HG03095 (cell line): ENCODE data around the gene RALGPS1.

Source experiments
- ATAC-seq: cut with Tn5 transposase; IDR thresholded peaks from one replicate; pipeline ENCODE4 v1.9.1; 2021; ENCODE audit warnings: moderate library complexity; ENCODE audit not compliant: unreplicated experiment

Gene RALGPS1

GRCh38 chr9:127075624-127076372 is 161.2 kb downstream of the RALGPS1 start:
- ATAC-seq: no peak

DNA sequence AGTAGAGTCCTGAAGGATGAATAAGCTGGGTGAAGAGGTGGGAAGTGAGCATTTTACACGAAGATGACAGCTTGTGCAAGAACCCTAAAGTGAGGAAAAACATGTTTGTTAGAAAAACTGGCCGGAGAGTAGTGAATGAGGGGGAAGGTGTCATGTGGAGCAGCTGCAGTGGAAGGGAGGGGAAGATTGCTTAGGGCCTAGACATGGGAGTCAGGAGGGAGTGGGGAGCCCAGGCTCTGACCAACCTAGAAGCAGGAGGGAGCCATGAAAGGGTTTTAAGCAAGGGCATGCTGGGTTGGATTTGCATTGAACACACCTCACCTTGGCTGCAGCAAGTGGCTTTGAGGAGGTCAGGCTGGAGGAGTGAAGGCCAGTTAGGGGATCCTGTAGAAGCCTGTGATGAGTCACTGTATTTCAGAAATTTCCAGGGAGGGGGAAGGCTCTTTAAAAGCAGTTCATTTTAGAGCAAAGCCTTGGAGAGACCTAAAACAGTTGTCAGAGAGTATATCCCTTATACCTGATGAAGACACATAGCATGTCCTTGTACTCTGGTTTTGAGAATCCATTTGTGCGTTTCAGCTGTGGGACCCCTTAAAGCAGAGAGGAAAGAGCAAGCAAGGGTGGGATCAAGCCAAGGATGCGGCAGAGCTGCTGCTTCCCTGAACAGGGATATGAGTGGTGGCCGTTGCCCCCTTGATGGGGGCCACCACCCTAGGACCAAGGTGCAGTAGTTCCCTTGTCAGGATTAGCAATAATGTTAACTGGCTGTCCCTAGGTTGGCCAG is 162.5 kb downstream of the RALGPS1 start:
- no peak for ATAC-seq

- no peak for ATAC-seq
Measured at GRCh38 chr9:127077644-127077946, 163.0 kb downstream of the RALGPS1 start.

GRCh38 chr9:127078336-127078735 is 163.8 kb downstream of the RALGPS1 start:
- ATAC-seq: no peak

DNA sequence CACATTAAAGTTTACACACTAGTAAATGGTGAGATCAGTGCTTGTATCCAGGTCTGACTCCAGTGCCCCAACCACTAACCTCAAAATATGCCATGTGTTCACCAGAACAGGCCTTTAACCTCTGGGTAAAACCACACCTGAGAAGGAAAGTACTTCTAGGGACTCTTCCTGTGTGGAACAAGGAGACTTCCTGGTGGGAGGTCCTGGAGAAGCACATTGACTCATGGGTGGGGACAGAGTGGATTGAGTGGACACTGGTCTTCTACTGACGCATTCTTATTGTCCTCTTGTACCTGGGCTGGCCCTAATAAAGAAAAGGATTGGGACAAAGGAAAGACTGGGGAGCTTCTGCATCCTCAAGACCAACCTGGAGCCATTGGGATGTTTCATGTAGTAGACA is 164.4 kb downstream of the RALGPS1 start:
- no peak for ATAC-seq

DNA sequence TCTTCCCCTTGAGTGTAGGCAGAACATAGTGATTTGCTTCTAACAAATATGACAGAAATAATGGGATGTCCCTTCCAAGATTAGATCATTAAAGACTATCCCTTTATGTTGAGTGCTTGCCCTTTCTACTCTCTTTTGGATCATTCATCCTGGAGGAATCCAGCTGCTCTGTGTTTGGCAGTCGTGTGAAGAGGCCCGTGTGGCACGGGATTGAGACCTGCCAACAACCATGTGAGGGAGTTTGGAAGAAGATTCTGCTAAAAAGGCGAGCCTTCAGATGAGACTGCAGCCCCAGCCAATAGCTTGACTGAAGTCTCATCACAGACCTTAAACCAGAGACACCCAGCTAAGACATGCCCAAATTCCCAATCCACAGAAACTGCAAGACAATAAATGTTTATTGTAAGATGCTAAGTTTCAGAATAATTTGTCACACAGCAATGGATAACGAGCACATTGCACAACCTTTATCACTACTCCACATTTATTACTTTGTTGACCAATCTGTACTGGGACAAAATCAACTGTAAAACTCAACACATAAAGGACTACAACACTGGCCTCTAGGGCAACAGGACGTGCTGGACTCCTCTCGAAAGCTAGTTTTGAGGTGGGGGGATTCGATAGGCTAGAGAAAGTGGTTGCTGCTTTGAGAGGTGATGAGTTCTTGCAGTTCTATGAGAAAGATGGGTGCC is 165.0 kb downstream of the RALGPS1 start:
- no peak for ATAC-seq

GRCh38 chr9:127081250-127082185 is 166.9 kb downstream of the RALGPS1 start:
- ATAC-seq: no peak

DNA sequence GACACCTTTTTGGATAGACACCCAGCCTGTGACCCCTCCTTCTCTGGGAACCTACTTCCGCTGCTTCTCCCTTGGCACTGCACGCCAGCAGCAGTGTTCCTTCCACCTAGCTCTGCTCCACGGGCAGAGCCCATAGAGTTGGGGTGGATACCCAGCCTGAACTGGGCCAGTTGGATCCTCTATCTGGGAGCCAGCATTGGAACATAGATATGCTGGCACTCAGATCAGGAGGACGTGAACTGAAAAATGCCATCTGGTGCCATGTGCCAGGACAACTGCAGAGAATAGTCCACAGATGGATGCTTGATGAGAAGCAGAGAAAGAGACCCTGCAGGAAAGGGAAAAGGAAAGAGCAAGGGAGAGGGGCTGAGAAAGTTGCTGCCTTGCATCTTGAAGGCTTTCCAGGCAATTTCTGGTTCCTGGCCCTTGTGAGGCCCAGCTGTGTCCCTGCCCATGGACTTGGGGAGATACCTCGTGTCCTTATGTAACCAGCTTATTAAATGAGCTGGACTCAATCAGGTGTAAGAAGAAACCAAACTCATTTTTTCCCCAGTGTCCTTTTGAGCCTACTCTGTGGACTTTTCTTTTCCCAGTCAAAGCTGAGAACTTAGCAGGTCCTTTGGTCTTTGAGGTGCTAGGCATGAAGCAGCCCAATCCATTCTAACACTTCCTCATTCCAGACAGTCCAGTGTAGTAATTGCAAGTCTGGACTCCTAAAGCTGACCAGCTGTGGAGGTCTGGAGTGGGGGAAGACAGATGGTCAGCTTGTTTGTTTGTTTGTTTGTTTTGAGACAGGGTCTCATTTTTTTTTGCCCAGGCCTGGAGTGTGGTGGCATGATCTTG is 168.8 kb downstream of the RALGPS1 start:
- no peak for ATAC-seq

DNA sequence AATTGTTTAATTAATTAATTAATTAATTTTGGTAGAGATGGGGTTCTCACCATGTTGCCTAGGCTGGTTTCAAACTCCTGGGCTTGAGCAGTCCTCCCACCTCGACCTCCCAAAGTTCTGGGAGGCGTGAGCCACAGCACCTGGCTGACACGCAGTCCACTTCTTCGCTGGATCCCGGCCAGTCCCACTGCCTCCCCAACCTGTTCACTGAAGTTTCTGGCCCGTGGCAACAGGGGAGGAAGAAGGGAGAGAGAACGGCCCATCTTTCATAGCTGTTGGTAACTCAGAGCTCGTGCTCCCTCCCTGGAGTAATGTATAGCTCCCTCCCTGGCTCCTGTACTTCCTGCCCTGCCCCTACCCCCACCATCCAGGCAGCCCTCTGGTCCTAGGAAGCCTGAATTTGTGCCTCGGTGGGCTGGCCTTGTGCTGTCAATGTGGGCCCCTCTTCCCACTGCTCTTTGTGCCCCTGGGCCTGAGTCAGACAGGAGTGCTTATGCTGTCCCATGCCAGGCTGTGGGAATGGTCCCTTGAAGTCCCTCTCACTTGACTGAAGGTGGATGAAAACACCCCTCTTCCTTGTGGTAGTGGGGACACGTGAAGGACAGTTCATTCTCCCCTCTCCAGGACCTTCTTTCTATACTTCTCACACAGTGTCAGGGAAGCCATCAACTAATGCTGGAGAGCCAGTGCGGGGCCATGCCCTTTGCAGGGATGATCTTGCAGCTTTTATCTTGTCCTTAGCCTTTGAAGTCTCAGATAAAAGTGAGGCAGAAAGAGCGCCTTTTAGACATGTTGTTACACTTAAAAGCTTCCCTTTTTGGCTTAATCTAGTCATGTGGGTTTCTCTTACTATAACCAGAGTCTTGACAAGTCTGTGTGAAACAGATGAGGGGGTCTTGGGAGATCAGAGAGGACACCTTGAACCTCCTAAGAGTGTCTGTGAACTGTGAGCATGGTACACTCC is 169.8 kb downstream of the RALGPS1 start:
- ATAC-seq: no peak

GRCh38 chr9:127085186-127085585 is 170.6 kb downstream of the RALGPS1 start:
- no peak for ATAC-seq

GRCh38 chr9:127086771-127087170 is 172.2 kb downstream of the RALGPS1 start:
- no peak for ATAC-seq

DNA sequence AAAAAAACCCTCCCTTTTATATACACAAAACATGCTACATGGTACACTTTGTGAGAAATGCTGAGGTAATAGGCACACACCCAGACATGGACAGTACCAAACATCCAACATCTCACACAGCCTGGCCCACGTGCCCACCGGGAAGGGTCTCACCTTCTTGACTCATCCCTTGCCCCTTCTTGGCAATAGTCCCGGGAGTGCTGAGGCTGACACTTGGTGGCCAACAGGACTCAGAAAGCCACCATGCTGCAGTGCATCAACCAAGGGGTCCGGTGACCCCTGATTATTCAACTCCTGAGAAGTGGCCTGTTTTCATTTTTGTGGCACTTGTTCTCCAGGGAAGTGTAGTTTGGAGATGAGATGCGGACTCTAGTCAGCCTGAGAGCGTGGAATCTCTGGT is 172.8 kb downstream of the RALGPS1 start:
- ATAC-seq: no peak

DNA sequence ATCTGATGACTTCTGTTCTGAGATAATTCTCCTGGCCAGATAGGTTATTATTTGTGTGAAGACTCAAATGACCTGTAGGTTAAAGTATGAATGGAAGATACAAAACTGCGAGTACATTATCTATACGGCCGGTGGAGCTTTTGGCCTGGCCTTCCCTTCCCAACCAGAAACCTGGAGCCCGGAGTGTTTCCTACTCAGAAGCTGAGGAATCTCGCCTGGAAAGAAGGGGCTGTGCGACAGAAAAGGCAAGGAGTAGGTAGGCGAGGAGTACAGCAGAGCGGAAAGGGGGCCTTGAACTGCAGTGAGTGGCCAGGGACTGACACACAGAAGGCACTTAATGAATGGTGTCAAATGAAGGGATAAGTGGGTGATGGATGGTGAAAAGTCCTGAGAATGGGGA is 173.3 kb downstream of the RALGPS1 start:
- no peak for ATAC-seq

DNA sequence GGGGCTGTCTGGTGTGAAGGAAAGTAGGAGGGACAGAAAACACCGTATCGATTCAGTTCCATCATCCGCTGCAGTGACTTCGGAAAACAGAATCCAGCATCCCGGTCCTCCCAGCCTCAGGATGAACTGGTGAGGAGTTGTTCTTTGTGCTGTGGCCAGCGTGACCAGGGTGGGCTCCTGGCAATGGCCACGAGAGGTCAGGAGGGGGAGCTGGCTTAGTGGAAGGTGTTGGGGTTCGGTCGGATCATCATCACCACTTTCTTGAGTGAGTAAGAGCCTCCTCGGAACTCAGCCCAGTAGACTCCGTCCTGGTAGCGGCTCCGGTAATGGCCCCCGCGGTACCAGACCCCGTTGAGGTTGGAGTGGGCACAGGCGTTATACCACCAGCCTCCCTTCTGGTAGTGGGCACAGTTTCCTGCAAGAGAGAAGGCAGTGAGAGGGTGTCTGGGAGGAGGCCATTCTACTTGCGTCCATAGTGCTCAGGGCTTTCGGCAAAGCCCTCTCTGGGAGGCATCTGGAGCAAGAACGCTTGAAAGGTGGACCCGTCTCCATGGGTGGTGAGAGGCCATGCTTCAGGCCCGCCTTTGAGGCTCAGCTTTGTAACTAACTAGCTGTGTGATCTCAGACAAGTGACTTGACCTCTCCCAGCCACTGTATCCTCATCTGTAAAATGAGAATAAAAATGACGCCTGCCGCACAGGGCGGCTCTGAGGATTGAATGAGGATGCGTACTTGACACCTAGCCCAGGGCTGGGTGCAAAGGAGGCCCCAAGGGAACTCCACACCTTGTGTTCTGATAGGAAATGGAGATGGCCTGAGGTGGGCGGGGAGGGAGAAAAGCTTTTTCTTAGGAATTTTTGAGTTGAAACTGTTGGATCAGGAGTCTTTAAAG is 174.4 kb downstream of the RALGPS1 start:
- no peak for ATAC-seq

DNA sequence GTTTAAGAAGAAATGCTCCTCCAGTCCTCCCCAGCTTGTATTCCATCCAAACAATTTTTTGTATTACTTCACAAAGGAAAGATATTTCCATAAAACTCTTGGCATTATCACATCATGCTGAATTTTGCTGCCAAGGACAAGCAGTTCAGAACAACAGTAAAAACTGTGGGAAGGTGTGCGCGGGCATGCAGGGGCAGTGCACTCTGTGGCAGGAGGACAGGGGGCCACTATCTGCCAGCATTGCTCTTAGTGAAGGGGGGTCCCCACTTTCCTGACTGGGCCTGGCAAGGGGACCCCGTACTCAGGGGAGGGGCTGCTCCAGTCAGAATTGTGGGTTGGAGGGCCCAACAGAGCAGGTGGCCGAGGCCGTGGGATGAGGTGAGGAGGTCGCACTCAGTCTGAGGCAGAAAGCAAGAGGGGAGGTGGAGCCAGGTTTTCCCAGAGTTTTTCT is 175.1 kb downstream of the RALGPS1 start:
- ATAC-seq: no peak

DNA sequence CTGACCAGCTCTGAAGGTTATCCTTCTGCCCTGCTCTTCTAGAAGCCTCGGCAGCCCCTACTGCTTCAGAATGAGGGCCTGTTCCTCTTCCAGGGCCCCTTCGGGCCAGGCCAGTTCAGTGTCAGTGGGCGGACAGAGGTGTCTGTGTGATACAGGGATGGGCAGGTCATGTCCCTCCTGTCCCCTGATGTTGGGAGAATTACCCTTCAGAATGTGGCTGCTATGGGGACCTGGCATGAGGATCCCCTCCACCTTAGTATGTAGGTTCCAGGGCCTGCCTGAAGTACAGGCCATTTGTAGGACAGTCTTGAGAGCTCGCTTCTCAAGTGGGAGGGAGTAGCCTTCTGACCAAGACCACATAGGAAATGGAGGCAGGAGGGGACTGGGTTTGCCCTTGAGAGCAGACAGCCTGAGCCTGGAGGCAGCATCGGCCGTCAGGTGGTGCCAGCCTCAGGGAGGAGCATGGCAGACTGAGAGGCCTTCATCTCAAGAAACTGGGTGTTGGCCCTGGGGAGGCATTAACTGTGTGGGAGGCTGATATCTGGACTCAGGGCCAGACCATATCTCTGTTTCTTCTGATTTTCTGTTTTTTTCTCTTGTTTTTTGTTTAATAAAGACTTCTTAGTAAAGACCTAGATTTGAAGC is 175.9 kb downstream of the RALGPS1 start:
- ATAC-seq: no peak

GRCh38 chr9:127091526-127091925 is 176.9 kb downstream of the RALGPS1 start:
- no peak for ATAC-seq
